Small intestine (tissue), 7 donors: ENCODE measurements around the gene ADAMTSL2. TPM values are rescaled to one million over a fixed set of nuclear protein-coding genes. Genes with fewer than 3 reads are reported as not detected.

Experiments
- DNase-seq, 2 donors: peaks; one replicate each; pipeline versions ENCODE4 v3.0.0 to v3.0.0-alpha.2; 2013
- FAIRE-seq: peaks from 2 replicates; lab custom pipeline; 2012; peaks lifted over from hg19 to GRCh38; lab: Jason Lieb, UNC
- H3K27ac ChIP-seq, 3 donors: one replicate each; pipeline ENCODE4 v1.5.1; 2013; ENCODE audit warnings: low read length in 2 of 3, mild to moderate bottlenecking in 2 of 3, control low read depth in 1 of 3, inconsistent platforms in 1 of 3, low read depth in 1 of 3, moderate library complexity in 1 of 3
- H3K27me3 ChIP-seq, 3 donors: one replicate each; pipeline ENCODE4 v1.6.1; 2013; ENCODE audit warnings: low read length in 3 of 3, inconsistent platforms in 1 of 3; ENCODE audit not compliant: control insufficient read depth in 3 of 3, insufficient read depth in 3 of 3
- H3K36me3 ChIP-seq, 3 donors: one replicate each; pipeline ENCODE4 v1.6.1; 2013; ENCODE audit warnings: low read length in 3 of 3, inconsistent platforms in 1 of 3, low read depth in 1 of 3, mild to moderate bottlenecking in 1 of 3, moderate library complexity in 1 of 3; ENCODE audit not compliant: control insufficient read depth in 3 of 3, insufficient read depth in 2 of 3
- H3K4me1 ChIP-seq, 3 donors: one replicate each; pipeline ENCODE4 v1.6.1; 2013; ENCODE audit warnings: low read length in 2 of 3, inconsistent platforms in 1 of 3, low read depth in 1 of 3, mild to moderate bottlenecking in 1 of 3, moderate library complexity in 1 of 3; ENCODE audit not compliant: control insufficient read depth in 3 of 3, insufficient read depth in 2 of 3
- H3K4me3 ChIP-seq, 3 donors: one replicate each; pipeline ENCODE4 v1.5.1; 2013; ENCODE audit warnings: low read length in 3 of 3, control low read depth in 1 of 3, inconsistent platforms in 1 of 3, low read depth in 1 of 3, mild to moderate bottlenecking in 1 of 3, moderate library complexity in 1 of 3
- H3K9me3 ChIP-seq, 2 donors: one replicate each; pipeline ENCODE4 v1.6.1; 2013; ENCODE audit warnings: low read depth in 1 of 2, low read length in 1 of 2; ENCODE audit not compliant: control insufficient read depth in 2 of 2, insufficient read depth in 1 of 2
- WGBS, 3 donors: extraction: QIAGEN DNeasy Blood & Tissue Kit; methylation state at CpG; one replicate each; pipeline ENCODE4 v1.1.7; 2013; 5-methylcytosine and 5-hydroxymethylcytosine counted together
- polyA plus RNA-seq, 4 donors: library from polyadenylated mRNA; stranded (reverse) in 3 of 4; unstranded in 1 of 4; fragments of 200-250 nt in 3 of 4; fragments of 120-200 nt in 1 of 4; gene quantifications; one replicate each; pipeline versions ENCODE4 v1.2.1 to v1.2.3, GENCODE V29; 2013
- donor health status: healthy with polysubstance abuse.
- donor health status: control.
- donor health status: control.
- donor health status: Bipolar disorder and iron deficiency.
- donor health status: healthy.

Gene ADAMTSL2
- polyA plus RNA-seq, 4 donors, result 0.22 to 1.2 (median 0.43) TPM

DNA sequence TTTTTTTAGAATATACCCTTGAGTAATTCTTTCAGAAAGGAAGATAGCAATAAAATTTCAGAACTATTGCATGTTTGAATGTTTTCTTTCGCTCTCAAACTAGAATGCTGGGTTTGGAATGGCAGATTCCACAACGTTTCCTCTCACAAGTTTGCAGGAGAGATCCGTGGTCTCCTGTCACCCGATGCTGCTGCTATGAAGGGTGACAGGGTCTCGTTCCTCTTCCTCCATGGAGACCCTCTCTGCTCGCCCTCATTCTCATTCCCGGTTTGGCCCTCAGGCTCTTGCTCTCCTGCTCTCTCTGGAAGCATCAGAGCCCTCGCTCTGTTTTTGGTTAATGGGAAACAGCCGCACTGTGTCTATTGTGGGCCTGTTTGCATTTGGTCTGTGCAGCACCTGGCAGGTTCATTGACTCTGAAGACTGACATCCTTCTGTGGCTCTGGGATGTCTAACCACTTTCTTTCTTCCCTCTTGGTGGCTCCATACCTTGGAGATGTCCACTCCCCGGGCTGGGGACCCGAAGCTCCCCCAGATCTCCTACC, 87.3 kb downstream of the ADAMTSL2 start:
- H3K27me3 ChIP-seq, result peaks cover 0 to 25% (median 4%) of the 10 kb centered on the region in 3 donors
- no peak for DNase-seq
- no peaks in the 10 kb centered on the region for H3K36me3 ChIP-seq
- H3K4me1 ChIP-seq, result no peaks in the 10 kb centered on the region
- no peak overlapping the region for H3K4me3 ChIP-seq
- no peak for FAIRE-seq
- no peak overlapping the region for H3K27ac ChIP-seq
- 62 to 75% (median 71%) methylated on average over 11 of the region's 11 CpGs for WGBS, 3 donors
- peaks cover 0 to 7% of the 10 kb centered on the region in 2 donors for H3K9me3 ChIP-seq

DNA sequence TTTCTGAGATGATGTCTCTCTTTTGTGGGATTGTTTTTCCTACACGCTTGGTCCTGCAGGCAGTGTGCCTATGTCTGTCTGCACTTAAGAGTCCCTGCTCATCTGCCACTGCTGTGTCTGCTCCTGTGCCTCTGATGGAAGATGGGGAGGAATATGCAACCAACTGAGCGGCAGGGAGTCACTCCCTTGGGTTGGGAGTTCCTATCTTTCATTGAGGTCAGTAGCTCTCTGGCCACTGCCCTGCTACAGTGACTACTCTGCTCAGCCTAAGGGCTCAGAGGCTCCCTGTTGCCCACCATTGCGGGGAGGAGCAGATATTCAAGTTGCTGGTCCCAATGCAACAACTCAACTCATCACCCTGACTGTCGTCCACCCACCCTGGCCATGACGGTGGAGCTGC, 88.1 kb downstream of the ADAMTSL2 start:
- no peak overlapping the region for H3K27ac ChIP-seq
- peaks cover 0 to 11% of the 10 kb centered on the region in 2 donors for H3K9me3 ChIP-seq
- 59 to 71% (median 60%) methylated on average over 5 of the region's 5 CpGs for WGBS, 3 donors
- peaks cover 0 to 22% (median 2%) of the 10 kb centered on the region in 3 donors for H3K27me3 ChIP-seq
- FAIRE-seq, result no peak
- H3K4me1 ChIP-seq, result no peaks in the 10 kb centered on the region
- no peak for DNase-seq
- no peaks in the 10 kb centered on the region for H3K36me3 ChIP-seq
- no peak overlapping the region for H3K4me3 ChIP-seq

Other genes with a start within 250 kb of the ADAMTSL2 start
- 10 to 100 TPM; 23.2 to 48.0 (median 37.0) TPM for gene SURF6, start 198.5 kb upstream of the ADAMTSL2 start, polyA plus RNA-seq
- 10 to 100 TPM; 10.3 to 19.5 (median 17.6) TPM for gene MED22, start 186.6 kb upstream of the ADAMTSL2 start, polyA plus RNA-seq
- gene RPL7A, start 186.5 kb upstream of the ADAMTSL2 start, polyA plus RNA-seq, result 1,000 to 10,000 TPM; 1,890 to 3,725 (median 2,971) TPM
- gene SURF1, start 178.2 kb upstream of the ADAMTSL2 start, polyA plus RNA-seq, result 10 to 100 TPM; 38.4 to 94.4 (median 85.4) TPM
- gene SURF2, start 178.2 kb upstream of the ADAMTSL2 start, polyA plus RNA-seq, result 10 to 100 TPM; 15.3 to 66.0 (median 42.6) TPM
- gene SURF4, start 158.6 kb upstream of the ADAMTSL2 start, polyA plus RNA-seq, result 100 to 1,000 TPM in 3 of 4 donors, 10 to 100 TPM in 1; 84.1 to 285 (median 170) TPM
- 1 to 10 TPM in 3 of 4 donors, under 1 TPM in 1; 0.79 to 8.1 (median 3.0) TPM for gene STKLD1, start 158.3 kb upstream of the ADAMTSL2 start, polyA plus RNA-seq
- 10 to 100 TPM; 18.9 to 25.7 (median 21.5) TPM for gene REXO4, start 116.7 kb upstream of the ADAMTSL2 start, polyA plus RNA-seq
- gene ADAMTS13, start 112.3 kb upstream of the ADAMTSL2 start, polyA plus RNA-seq, result 10 to 100 TPM in 1 of 4 donors, 1 to 10 TPM in 3; 2.4 to 16.8 (median 7.4) TPM
- gene CACFD1, start 74.7 kb upstream of the ADAMTSL2 start, polyA plus RNA-seq, result 10 to 100 TPM; 27.0 to 31.4 (median 29.5) TPM
- gene SLC2A6, start 55.6 kb upstream of the ADAMTSL2 start, polyA plus RNA-seq, result 1 to 10 TPM in 3 of 4 donors, under 1 TPM in 1; 0.89 to 2.5 (median 1.5) TPM
- under 1 TPM in 1 of 4 donors, not detected in 3; 0.22 TPM for gene MYMK, start 9.7 kb upstream of the ADAMTSL2 start, polyA plus RNA-seq
- under 1 TPM in 2 of 4 donors, not detected in 2; 0.12 to 0.19 TPM for gene FAM163B, start 74.7 kb downstream of the ADAMTSL2 start, polyA plus RNA-seq
- gene DBH, start 101.7 kb downstream of the ADAMTSL2 start, polyA plus RNA-seq, result under 1 TPM in 2 of 4 donors, not detected in 2; 0.13 to 0.30 TPM
- 1 to 10 TPM in 1 of 4 donors, under 1 TPM in 2, not detected in 1; 0.51 to 2.6 (median 0.54) TPM for gene SARDH, start 203.6 kb downstream of the ADAMTSL2 start, polyA plus RNA-seq